Activated naive CD4-positive, alpha-beta T cell treated with anti-CD3 and anti-CD28 coated beads, Interleukin-2, amount 10 ng/mL, durations not matched to agents 7 days and 5 days (primary cell): ENCODE measurements around the gene GPR34.

Experiments
- CTCF ChIA-PET: fragments of 350-600 bp; sonication (Branson Sonifier 250); formaldehyde crosslinking; loops from one replicate; lab custom pipeline; 2021; ENCODE audit warnings: antibody characterized with exemption; lab: Charles Lee
- DNase-seq: peaks from one replicate; pipeline ENCODE4 v3.0.0-alpha.2; 2020
- H3K27ac Mint-ChIP-seq: one replicate; pipeline ENCODE4 v1.8.0; 2021; ENCODE audit warnings: mild to moderate bottlenecking, moderate library complexity, mixed read lengths
- H3K27me3 Mint-ChIP-seq: one replicate; pipeline ENCODE4 v1.8.0; 2021; ENCODE audit warnings: mild to moderate bottlenecking, mixed read lengths
- H3K36me3 Mint-ChIP-seq: one replicate; pipeline ENCODE4 v1.8.0; 2021; ENCODE audit warnings: mixed read lengths
- H3K4me1 Mint-ChIP-seq: one replicate; pipeline ENCODE4 v1.8.0; 2021; ENCODE audit warnings: mixed read lengths
- H3K4me3 Mint-ChIP-seq: one replicate; pipeline ENCODE4 v1.8.0; 2021; ENCODE audit warnings: mild to moderate bottlenecking, moderate library complexity, mixed read lengths
- H3K9me3 Mint-ChIP-seq: one replicate; pipeline ENCODE4 v1.8.0; 2021; ENCODE audit warnings: mixed read lengths

GPR34 gene

GRCh38 chrX:41733939-41734338 lies 45.2 kb downstream of the GPR34 start:
- no peak for DNase-seq
- CTCF ChIA-PET, result no interaction called here
- Mint-ChIP-seq H3K27me3 (no peaks in the 10 kb centered on the region), H3K4me1 (peaks cover 27% of the 10 kb centered on the region), H3K9me3 (no peaks in the 10 kb centered on the region), H3K27ac (peak overlapping the region; percentile 83), H3K4me3 (no peak overlapping the region), H3K36me3 (peaks cover 11% of the 10 kb centered on the region)

DNA sequence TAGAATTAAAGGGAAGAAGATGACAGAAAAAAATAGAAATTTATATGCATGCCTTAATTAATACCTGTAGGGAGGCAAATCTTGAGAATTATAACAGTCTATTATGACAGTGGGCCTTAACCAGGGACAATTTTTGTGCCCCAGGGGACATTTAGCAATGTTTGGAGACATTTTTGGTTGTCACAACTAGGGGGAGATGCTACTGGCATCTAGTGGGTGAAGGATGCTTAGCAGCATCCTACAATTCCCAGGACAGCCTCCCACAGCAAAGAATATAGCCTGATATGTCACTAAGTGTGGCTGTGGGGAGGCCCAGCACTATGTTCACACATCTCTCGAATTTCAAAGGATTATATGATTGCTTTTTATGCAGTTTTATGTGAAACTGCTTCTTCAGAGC lies 45.8 kb downstream of the GPR34 start:
- DNase-seq, result no peak
- peaks cover 27% of the 10 kb centered on the region for H3K4me1 Mint-ChIP-seq
- CTCF ChIA-PET, result no interaction called here
- peak overlapping the region; percentile 83 for H3K27ac Mint-ChIP-seq
- H3K9me3 Mint-ChIP-seq, result no peaks in the 10 kb centered on the region
- H3K27me3 Mint-ChIP-seq, result no peaks in the 10 kb centered on the region
- peaks cover 11% of the 10 kb centered on the region for H3K36me3 Mint-ChIP-seq
- no peak overlapping the region for H3K4me3 Mint-ChIP-seq

DNA sequence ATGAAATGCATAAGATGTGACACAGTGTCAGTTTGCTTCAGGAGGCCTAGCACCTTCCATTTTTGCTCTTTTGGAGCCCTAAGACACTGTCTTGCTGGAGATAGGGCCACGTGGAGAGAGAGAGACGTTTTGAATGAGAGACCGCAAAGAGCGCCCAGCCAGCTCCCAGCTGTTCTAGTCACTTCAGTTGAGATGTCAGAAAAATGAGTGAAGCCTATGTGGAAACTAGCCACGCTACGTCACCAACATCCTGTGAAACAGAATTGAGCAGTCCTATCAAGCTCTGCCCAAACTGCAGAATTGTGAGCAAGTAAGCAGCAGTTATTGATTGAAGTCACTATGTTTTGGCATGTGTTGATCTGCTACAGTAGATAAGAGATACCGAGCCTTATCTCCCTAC lies 48.3 kb downstream of the GPR34 start:
- CTCF ChIA-PET, result no interaction called here
- Mint-ChIP-seq H3K36me3 (peaks cover 11% of the 10 kb centered on the region), H3K27ac (no peak overlapping the region), H3K27me3 (no peaks in the 10 kb centered on the region), H3K4me1 (peaks cover 26% of the 10 kb centered on the region), H3K4me3 (no peak overlapping the region), H3K9me3 (no peaks in the 10 kb centered on the region)
- peak; percentile 47 for DNase-seq

DNA sequence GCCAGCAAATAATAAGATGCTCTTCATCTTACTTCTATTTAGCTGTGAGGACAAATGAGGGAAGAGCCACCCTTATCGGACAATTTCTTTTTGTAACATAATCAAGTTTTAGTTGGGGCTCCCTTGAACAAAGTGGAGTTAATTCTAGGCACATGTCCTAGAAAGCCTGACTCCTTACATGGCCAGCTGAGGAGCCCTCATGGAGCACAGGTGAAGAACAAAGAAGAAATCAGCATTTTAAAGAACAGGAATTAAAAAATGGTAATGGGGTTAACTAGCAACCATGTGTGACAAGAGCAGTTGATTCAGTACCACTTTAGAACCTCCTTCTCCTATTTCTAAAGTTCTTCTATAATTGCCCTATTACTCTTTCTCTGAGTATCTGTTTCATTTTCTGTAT lies 51.1 kb downstream of the GPR34 start:
- Mint-ChIP-seq H3K4me1 (peaks cover 11% of the 10 kb centered on the region), H3K27ac (no peak overlapping the region), H3K4me3 (no peak overlapping the region), H3K36me3 (peaks cover 25% of the 10 kb centered on the region), H3K9me3 (no peaks in the 10 kb centered on the region), H3K27me3 (no peaks in the 10 kb centered on the region)
- CTCF ChIA-PET, result no interaction called here
- no peak for DNase-seq
